ENCODE results near the gene DHRSX. TPM values are rescaled to one million over a fixed set of nuclear protein-coding genes. Genes with fewer than 3 reads are reported as not detected.
A peak's percentile ranks its signal among the peaks of the same experiment; 100 is the strongest.

DHRSX gene
- total RNA-seq, 4 donors from 2014 or later: 19.6 to 22.4 (median 21.0) TPM

DNA sequence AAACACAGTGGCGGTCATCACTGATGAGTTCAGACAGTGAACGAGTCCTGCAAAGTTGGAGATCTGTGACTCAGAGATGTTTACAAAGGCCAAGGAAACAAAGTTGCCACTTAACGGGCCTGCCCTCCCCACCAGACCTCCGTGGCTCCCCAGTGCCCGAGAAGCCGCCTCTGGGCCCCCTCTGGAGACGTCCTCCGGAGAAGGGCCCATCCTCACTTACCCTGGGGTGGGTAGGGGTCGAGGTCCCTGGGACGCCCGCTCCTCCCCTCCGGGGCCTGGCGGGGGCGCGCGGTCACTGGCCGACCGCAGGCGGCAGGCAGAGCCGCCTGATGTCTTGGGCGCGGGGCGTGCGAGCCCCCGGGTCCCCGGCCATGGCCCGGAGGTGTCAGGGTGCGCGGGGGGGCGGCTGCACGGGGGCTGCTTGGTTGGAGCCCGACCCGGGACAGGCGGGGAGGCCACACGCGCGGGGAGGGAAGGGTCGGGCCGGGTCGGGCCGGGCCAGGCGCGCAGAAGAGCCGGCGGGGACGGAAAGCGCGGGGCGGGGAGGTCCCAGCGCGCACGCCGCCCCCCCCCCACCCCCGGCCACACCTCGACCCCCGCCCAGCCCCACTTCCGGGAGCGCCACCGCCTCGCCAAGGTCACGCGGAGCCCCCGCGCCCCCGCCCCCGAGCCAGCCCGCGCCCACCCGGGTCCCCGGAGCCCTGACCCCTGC, 529 bp downstream of the DHRSX start:
- no peaks in the 10 kb centered on the region for H3K27me3 ChIP-seq
- TF ChIP-seq POLR2A (IDR thresholded peaks at IDR 0.05; ENCODE audit: low read depth) (no peak), EP300 (IDR thresholded peaks at IDR 0.05) (no peak), POLR2AphosphoS5 (IDR thresholded peaks at IDR 0.05) (no peak)
- TF ChIP-seq, protein P1, sequence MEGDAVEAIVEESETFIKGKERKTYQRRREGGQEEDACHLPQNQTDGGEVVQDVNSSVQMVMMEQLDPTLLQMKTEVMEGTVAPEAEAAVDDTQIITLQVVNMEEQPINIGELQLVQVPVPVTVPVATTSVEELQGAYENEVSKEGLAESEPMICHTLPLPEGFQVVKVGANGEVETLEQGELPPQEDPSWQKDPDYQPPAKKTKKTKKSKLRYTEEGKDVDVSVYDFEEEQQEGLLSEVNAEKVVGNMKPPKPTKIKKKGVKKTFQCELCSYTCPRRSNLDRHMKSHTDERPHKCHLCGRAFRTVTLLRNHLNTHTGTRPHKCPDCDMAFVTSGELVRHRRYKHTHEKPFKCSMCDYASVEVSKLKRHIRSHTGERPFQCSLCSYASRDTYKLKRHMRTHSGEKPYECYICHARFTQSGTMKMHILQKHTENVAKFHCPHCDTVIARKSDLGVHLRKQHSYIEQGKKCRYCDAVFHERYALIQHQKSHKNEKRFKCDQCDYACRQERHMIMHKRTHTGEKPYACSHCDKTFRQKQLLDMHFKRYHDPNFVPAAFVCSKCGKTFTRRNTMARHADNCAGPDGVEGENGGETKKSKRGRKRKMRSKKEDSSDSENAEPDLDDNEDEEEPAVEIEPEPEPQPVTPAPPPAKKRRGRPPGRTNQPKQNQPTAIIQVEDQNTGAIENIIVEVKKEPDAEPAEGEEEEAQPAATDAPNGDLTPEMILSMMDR (IDR thresholded peaks at IDR 0.05): peak in 1 of 3 experiments; percentile 29
- H3K4me1 ChIP-seq: peaks cover 24 to 51% (median 46%) of the 10 kb centered on the region in 4 donors
- no peaks in the 10 kb centered on the region for H3K9me3 ChIP-seq
- peak overlapping the region; percentile 77 to 92 (median 84) for H3K4me3 ChIP-seq
- DNase-seq (ENCODE audit: extremely low spot score): no peak
- intact Hi-C loops (cut with DNase I): loop anchor here (5.0 to 10.0 kb wide), 2 partner anchors 173 to 1045 kb away; partner anchors contain the start of gene ASMTL
- peaks cover 0 to 6% (median 2%) of the 10 kb centered on the region in 4 donors for H3K36me3 ChIP-seq
- H3K27ac ChIP-seq (replicated peaks in 1 of 4): peak overlapping the region; percentile 86 to 96 (median 91)
- whole genome bisulfite sequencing: 1% methylated on average over 29 of the region's 70 CpGs

DNA sequence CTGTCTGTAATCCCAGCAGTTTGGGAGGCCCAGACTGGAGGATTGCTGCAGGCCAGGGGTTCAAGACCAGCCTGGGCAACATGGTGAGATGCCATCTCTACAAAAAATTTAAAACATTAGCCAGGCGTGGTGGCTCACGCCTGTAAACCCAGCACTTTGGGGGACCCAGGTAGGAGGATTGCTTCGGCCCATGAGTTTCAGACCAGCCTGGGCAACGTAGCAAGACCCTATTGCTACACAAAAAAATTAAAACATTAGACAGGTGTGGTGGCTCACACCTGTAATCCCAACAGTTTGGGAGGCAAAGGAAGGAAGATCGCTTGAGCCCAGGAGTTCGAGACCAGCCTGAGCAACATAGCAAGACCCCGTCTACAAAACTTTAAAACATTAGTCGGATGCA, 1.3 kb downstream of the DHRSX start:
- TF ChIP-seq, protein P1 (IDR thresholded peaks at IDR 0.05): no peak
- TF ChIP-seq POLR2AphosphoS5 (IDR thresholded peaks at IDR 0.05): no peak
- WGBS: 80% methylated on average over 8 of the region's 8 CpGs
- DNase-seq (ENCODE audit: extremely low spot score): no peak
- intact Hi-C loops (cut with DNase I): loop anchor here (10.0 kb wide), 1 partner anchor 905 kb away; the partner anchor contains the start of gene AKAP17A
- peak overlapping the region; percentile 86 to 96 (median 91) for H3K27ac ChIP-seq (replicated peaks in 1 of 4)
- no peaks in the 10 kb centered on the region for H3K9me3 ChIP-seq
- H3K27me3 ChIP-seq: no peaks in the 10 kb centered on the region
- peaks cover 24 to 52% (median 47%) of the 10 kb centered on the region in 4 donors for H3K4me1 ChIP-seq
- peak overlapping the region; percentile 77 to 92 (median 84) for H3K4me3 ChIP-seq
- peaks cover 0 to 6% (median 2%) of the 10 kb centered on the region in 4 donors for H3K36me3 ChIP-seq

DNA sequence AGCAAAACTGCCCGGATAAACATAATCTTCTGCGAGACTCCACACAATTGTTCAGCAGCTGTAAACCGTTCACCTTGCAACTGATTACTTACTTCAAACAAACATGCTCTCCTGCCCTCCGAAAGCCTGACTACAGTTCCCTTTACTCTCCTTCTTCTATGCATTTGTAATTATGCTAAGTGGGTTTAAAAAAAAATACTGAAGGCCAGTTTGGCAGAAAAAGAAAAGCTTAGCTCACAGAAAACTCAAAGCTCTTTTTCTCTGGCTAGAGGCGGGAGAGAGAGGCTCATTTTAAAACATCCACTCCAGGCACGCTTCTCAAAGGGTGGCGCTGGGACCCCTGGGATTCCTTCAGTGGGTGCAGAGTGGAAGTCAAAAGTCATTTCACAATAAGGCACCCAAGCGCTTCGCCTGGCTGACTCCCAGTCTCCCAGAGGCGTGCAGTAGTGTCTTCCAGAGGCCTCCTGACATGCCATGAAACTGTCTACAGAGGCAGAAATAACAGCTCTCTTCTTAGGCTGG, 1.9 kb downstream of the DHRSX start:
- H3K9me3 ChIP-seq: no peaks in the 10 kb centered on the region
- no peaks in the 10 kb centered on the region for H3K27me3 ChIP-seq
- H3K4me1 ChIP-seq: peaks cover 24 to 52% (median 48%) of the 10 kb centered on the region in 4 donors
- H3K4me3 ChIP-seq: peak overlapping the region; percentile 77 to 92 (median 84)
- TF ChIP-seq EP300 (IDR thresholded peaks at IDR 0.05): no peak
- TF ChIP-seq POLR2AphosphoS5 (IDR thresholded peaks at IDR 0.05): peak in 1 of 2 donors; percentile 8
- no peak for DNase-seq (ENCODE audit: extremely low spot score)
- WGBS: 21% methylated on average over 9 of the region's 10 CpGs
- H3K36me3 ChIP-seq: peaks cover 0 to 6% (median 2%) of the 10 kb centered on the region in 4 donors
- intact Hi-C loops (cut with DNase I): loop anchor here (10.0 kb wide), 1 partner anchor 904 kb away; the partner anchor contains the start of gene AKAP17A
- peak overlapping the region; percentile 86 to 96 (median 91) for H3K27ac ChIP-seq (replicated peaks in 1 of 4)

DNA sequence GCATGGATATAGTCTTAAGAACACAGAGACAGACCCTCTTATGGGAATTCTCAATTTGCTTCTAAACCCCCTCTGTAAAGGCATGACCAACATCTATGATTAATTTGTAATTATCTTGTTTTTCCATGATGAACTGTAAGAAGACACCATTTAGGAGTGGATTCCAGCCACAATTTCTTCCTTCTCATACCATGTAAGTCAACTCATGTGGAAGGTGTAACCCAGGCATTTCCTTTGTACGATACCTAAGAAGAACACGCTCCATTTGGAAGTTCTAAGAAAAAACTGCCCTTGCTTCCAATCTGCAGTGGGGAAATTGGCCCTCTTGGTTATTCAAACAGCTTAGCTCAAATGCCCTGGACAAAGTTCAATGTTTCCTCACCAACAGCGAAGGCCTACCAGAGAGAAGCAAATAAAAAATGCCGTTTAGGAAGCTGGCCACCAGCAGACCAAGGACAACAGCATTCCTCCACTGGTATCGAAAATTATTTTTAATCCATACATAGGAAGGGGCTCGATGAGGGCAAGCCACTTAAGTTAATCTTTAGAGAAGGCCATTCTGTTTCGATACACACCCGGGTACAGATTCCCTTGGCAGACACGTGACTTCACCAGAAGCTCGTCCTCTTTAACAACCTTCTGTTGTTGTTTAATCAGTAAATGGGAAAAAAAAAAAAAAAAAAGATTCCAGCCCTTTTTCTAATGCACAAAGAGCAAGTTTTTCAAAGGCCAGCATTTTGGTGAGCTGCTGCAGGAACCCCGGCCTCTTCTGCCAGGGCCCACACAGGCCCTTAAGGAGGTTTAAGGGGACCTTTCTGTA, 2.6 kb downstream of the DHRSX start:
- intact Hi-C loops (cut with DNase I): loop anchor here (10.0 kb wide), 1 partner anchor 903 kb away; the partner anchor contains the start of gene AKAP17A
- H3K4me1 ChIP-seq: peaks cover 24 to 53% (median 49%) of the 10 kb centered on the region in 4 donors
- TF ChIP-seq, protein P1 (IDR thresholded peaks at IDR 0.05): no peak
- TF ChIP-seq POLR2AphosphoS5 (IDR thresholded peaks at IDR 0.05): no peak
- no peak for TF ChIP-seq POLR2A (IDR thresholded peaks at IDR 0.05; ENCODE audit: low read depth)
- no peak for TF ChIP-seq EP300 (IDR thresholded peaks at IDR 0.05)
- peak overlapping the region; percentile 77 to 92 (median 84) for H3K4me3 ChIP-seq
- no peaks in the 10 kb centered on the region for H3K27me3 ChIP-seq
- peaks cover 0 to 6% (median 2%) of the 10 kb centered on the region in 4 donors for H3K36me3 ChIP-seq
- DNase-seq (ENCODE audit: extremely low spot score): no peak
- H3K9me3 ChIP-seq: no peaks in the 10 kb centered on the region
- H3K27ac ChIP-seq (replicated peaks in 1 of 4): peak overlapping the region; percentile 86 to 96 (median 91)
- 38% methylated on average over 11 of the region's 11 CpGs for WGBS

Measured in esophagus muscularis mucosa (tissue), 4 donors.